IMR-90 (cell line): ENCODE results near the gene SLC39A8. TPM values are rescaled to one million over a fixed set of nuclear protein-coding genes. Genes with fewer than 3 reads are reported as not detected.

Experiments used
- ATAC-seq: fragments of 200-7000 bp; cut with Tn5 transposase; 2 replicates; pipeline ENCODE4 v1.9.1; 2020; ENCODE audit warnings: low read depth, mild to moderate bottlenecking, moderate library complexity
- BruUV-seq: library from RNA; stranded (reverse); fragments of 400-500 nt; replicated peaks from 2 replicates; lab custom pipeline; 2021; lab: Mats Ljungman, UMichigan
- CTCF ChIA-PET: fragments of 300-600 bp; formaldehyde crosslinking; extraction: SDS; loops from one replicate; lab custom pipeline; 2021; ENCODE audit warnings: antibody characterized with exemption; lab: Yijun Ruan, JAX
- POLR2A ChIA-PET: fragments of 300-600 bp; sonication (Branson Sonifier 250); formaldehyde crosslinking; loops from one replicate; lab custom pipeline; 2022; ENCODE audit warnings: antibody characterized with exemption; ENCODE audit not compliant: unreplicated experiment; lab: Charles Lee
- DNase-seq: peaks from one replicate; pipeline ENCODE4 v3.0.0; 2013
- H2AFZ ChIP-seq: replicated peaks from 2 replicates; pipeline ENCODE3; 2013; ENCODE audit warnings: low read length, mild to moderate bottlenecking; ENCODE audit not compliant: poor library complexity
- H2AK5ac ChIP-seq: 2 replicates; pipeline ENCODE4 v1.6.1; 2013; ENCODE audit warnings: low read depth, low read length, inconsistent platforms
- H2AK9ac ChIP-seq: replicated peaks from 2 replicates; pipeline ENCODE3; 2013; ENCODE audit warnings: mild to moderate bottlenecking, low read depth, low read length, moderate library complexity; ENCODE audit not compliant: poor library complexity
- H2BK120ac ChIP-seq: 2 replicates; pipeline ENCODE4 v1.6.1; 2013; ENCODE audit warnings: low read depth, low read length, inconsistent platforms
- H2BK15ac ChIP-seq: 3 replicates; pipeline ENCODE4 v1.6.1; 2013; ENCODE audit warnings: low read depth, low read length, inconsistent platforms
- H2BK20ac ChIP-seq: 2 replicates; pipeline ENCODE4 v1.6.1; 2013; ENCODE audit warnings: low read depth, mild to moderate bottlenecking, inconsistent platforms, low read length, moderate library complexity
- H2BK5ac ChIP-seq: 2 replicates; pipeline ENCODE4 v1.6.1; 2013; ENCODE audit warnings: mild to moderate bottlenecking, low read depth, low read length, inconsistent platforms; ENCODE audit not compliant: poor library complexity, severe bottlenecking
- H3K14ac ChIP-seq: replicated peaks from 2 replicates; pipeline ENCODE4 v1.6.1; 2013; ENCODE audit warnings: low read depth, low read length, inconsistent platforms
- H3K18ac ChIP-seq: 2 replicates; pipeline ENCODE4 v1.6.1; 2013; ENCODE audit warnings: low read depth, low read length, control low read depth
- H3K23ac ChIP-seq: 2 replicates; pipeline ENCODE4 v1.6.1; 2013; ENCODE audit warnings: low read depth, low read length, inconsistent platforms
- H3K27ac ChIP-seq: 2 replicates; pipeline ENCODE4 v1.5.1; 2013; ENCODE audit warnings: mild to moderate bottlenecking, control low read depth, low read length; ENCODE audit not compliant: insufficient read depth
- H3K27me3 ChIP-seq: 2 replicates; pipeline ENCODE4 v1.6.1; 2013; ENCODE audit warnings: low read length; ENCODE audit not compliant: control insufficient read depth, insufficient read depth
- H3K36me3 ChIP-seq: 2 replicates; pipeline ENCODE4 v1.6.1; 2013; ENCODE audit warnings: low read length, mixed read lengths; ENCODE audit not compliant: control insufficient read depth, insufficient read depth
- H3K4ac ChIP-seq: 2 replicates; pipeline ENCODE4 v1.6.1; 2013; ENCODE audit warnings: low read depth, low read length, inconsistent platforms
- H3K4me1 ChIP-seq: 2 replicates; pipeline ENCODE4 v1.6.1; 2013; ENCODE audit warnings: low read length, mixed read lengths; ENCODE audit not compliant: control insufficient read depth, insufficient read depth
- H3K4me2 ChIP-seq: 2 replicates; pipeline ENCODE4 v1.6.1; 2013; ENCODE audit warnings: low read depth, mild to moderate bottlenecking, control low read depth, low read length, moderate library complexity
- H3K4me3 ChIP-seq: 2 replicates; pipeline ENCODE4 v1.5.1; 2013; ENCODE audit warnings: low read depth, mild to moderate bottlenecking, control low read depth, low read length, moderate library complexity; ENCODE audit not compliant: insufficient read depth
- H3K56ac ChIP-seq: 2 replicates; pipeline ENCODE4 v1.6.1; 2013; ENCODE audit warnings: low read length, inconsistent platforms; ENCODE audit not compliant: insufficient read depth; ENCODE audit errors: extremely low read depth
- H3K79me1 ChIP-seq, 2 experiments: 2 replicates each; pipeline ENCODE4 v1.6.1; 2013; ENCODE audit warnings: low read length in 2 of 2, inconsistent platforms in 1 of 2, low read depth in 1 of 2
- H3K9ac ChIP-seq: 2 replicates; pipeline ENCODE4 v1.6.1; 2013; ENCODE audit warnings: low read depth, low read length, control low read depth
- H3K9me1 ChIP-seq: 2 replicates; pipeline ENCODE4 v1.6.1; 2013; ENCODE audit warnings: low read length, inconsistent platforms; ENCODE audit not compliant: insufficient read depth
- H3K9me3 ChIP-seq: 2 replicates; pipeline ENCODE4 v1.6.1; 2013; ENCODE audit warnings: low read length; ENCODE audit not compliant: control insufficient read depth, insufficient read depth
- H4K20me1 ChIP-seq: 2 replicates; pipeline ENCODE4 v1.6.1; 2013; ENCODE audit warnings: low read length, inconsistent platforms; ENCODE audit not compliant: insufficient read depth
- H4K5ac ChIP-seq: 2 replicates; pipeline ENCODE4 v1.6.1; 2013; ENCODE audit warnings: mild to moderate bottlenecking, low read depth, low read length, control low read depth
- H4K8ac ChIP-seq, 2 experiments: 2 replicates each; pipeline ENCODE4 v1.6.1; 2013; ENCODE audit warnings: low read depth in 2 of 2, low read length in 2 of 2, control low read depth in 1 of 2, inconsistent platforms in 1 of 2
- H4K91ac ChIP-seq: 2 replicates; pipeline ENCODE4 v1.6.1; 2013; ENCODE audit warnings: low read depth, low read length, inconsistent platforms; ENCODE audit not compliant: insufficient read depth
- BHLHE40 ChIP-seq: fragments of 150-350 bp; IDR thresholded peaks from 2 replicates; pipeline ENCODE4 v1.6.1; 2016; ENCODE audit warnings: mild to moderate bottlenecking, low read depth, low read length
- CEBPB ChIP-seq: IDR thresholded peaks from 2 replicates; pipeline ENCODE4 v1.6.1; 2012; ENCODE audit warnings: low read depth, low read length, improper control_type of control experiment
- CHD1 ChIP-seq: IDR thresholded peaks from 2 replicates; pipeline ENCODE4 v1.6.1; 2012; ENCODE audit warnings: low read depth, low read length, improper control_type of control experiment
- CTCF ChIP-seq: conservative IDR thresholded peaks from 2 replicates; pipeline ENCODE4 v1.5.1; 2012; ENCODE audit warnings: mild to moderate bottlenecking, low read depth, low read length, improper control_type of control experiment
- ELK1 ChIP-seq: fragments of 150-350 bp; IDR thresholded peaks from 2 replicates; pipeline ENCODE4 v1.6.1; 2016; ENCODE audit warnings: low read depth, mild to moderate bottlenecking, low read length, moderate library complexity, borderline replicate concordance
- FOS ChIP-seq: fragments of 150-350 bp; IDR thresholded peaks from 2 replicates; pipeline ENCODE4 v1.6.1; 2016; ENCODE audit warnings: low read depth, low read length
- MAFK ChIP-seq: IDR thresholded peaks from 2 replicates; pipeline ENCODE4 v1.6.1; 2012; ENCODE audit warnings: low read depth, low read length, improper control_type of control experiment
- MAZ ChIP-seq: IDR thresholded peaks from 2 replicates; pipeline ENCODE4 v1.6.1; 2012; ENCODE audit warnings: low read depth, mild to moderate bottlenecking, low read length, improper control_type of control experiment, moderate library complexity, borderline replicate concordance
- MXI1 ChIP-seq: IDR thresholded peaks from 2 replicates; pipeline ENCODE4 v1.6.1; 2012; ENCODE audit warnings: low read depth, mild to moderate bottlenecking, low read length, moderate library complexity, borderline replicate concordance
- NFE2L2 ChIP-seq: fragments of 150-350 bp; IDR thresholded peaks from 2 replicates; pipeline ENCODE4 v1.6.1; 2016; ENCODE audit warnings: low read depth, mild to moderate bottlenecking, low read length
- POLR2A ChIP-seq: IDR thresholded peaks from 2 replicates; pipeline ENCODE4 v1.6.1; 2012; ENCODE audit warnings: mild to moderate bottlenecking, low read depth, low read length
- RAD21 ChIP-seq: IDR thresholded peaks from 2 replicates; pipeline ENCODE4 v1.6.1; 2012; ENCODE audit warnings: low read length, improper control_type of control experiment
- RCOR1 ChIP-seq: IDR thresholded peaks from 2 replicates; pipeline ENCODE4 v1.6.1; 2012; ENCODE audit warnings: mild to moderate bottlenecking, low read length, improper control_type of control experiment; ENCODE audit not compliant: insufficient replicate concordance
- RFX5 ChIP-seq: IDR thresholded peaks from 2 replicates; pipeline ENCODE4 v1.8.0; 2012; ENCODE audit warnings: low read depth, mild to moderate bottlenecking, low read length, moderate library complexity
- SMC3 ChIP-seq: fragments of 150-350 bp; IDR thresholded peaks from 2 replicates; pipeline ENCODE4 v1.6.1; 2016; ENCODE audit warnings: low read depth, mild to moderate bottlenecking, antibody characterized with exemption, low read length, moderate library complexity
- USF2 ChIP-seq: fragments of 150-350 bp; IDR thresholded peaks from 2 replicates; pipeline ENCODE4 v1.6.1; 2017; ENCODE audit warnings: mild to moderate bottlenecking, antibody characterized with exemption, low read length, low read depth
- WGBS, 2 experiments: methylation state at CpG; one replicate each; pipeline versions ENCODE4 v1.1.5 to v1.1.7; 2013; ENCODE audit warnings: missing lambda C conversion rate in 2 of 2; ENCODE audit not compliant: insufficient read length in 1 of 2; ENCODE audit errors: extremely low coverage in 2 of 2; 5-methylcytosine and 5-hydroxymethylcytosine counted together
- dilution Hi-C: fragments of 300-500 bp; cut with HindIII; formaldehyde crosslinking; loops from one replicate; pipeline ENCODE4 v1.14.3; 2018; ENCODE audit warnings: low sequenced_read_pairs; ENCODE audit not compliant: unreplicated experiment
- in situ Hi-C: fragments of 300-500 bp; cut with MboI; formaldehyde crosslinking; loops from 3 replicates; pipeline ENCODE4 v1.14.3; 2019; ENCODE audit warnings: low sequenced_read_pairs, inconsistent platforms, mixed read lengths
- intact Hi-C: fragments of 100-400 bp; cut with micrococcal nuclease; formaldehyde crosslinking; loops from 2 replicates; pipeline ENCODE4 v1.10.0; 2022
- polyA plus RNA-seq, 3 experiments: library from polyadenylated mRNA; depleted of rRNA; stranded (reverse); fragments of >200 nt; gene quantifications; 2 replicates each; pipeline ENCODE4 v1.2.3, GENCODE V29; 2012; ENCODE audit warnings: low replicate concordance in 1 of 3
- total RNA-seq: library from RNA; depleted of rRNA; stranded (reverse); fragments of >200 nt; gene quantifications from 2 replicates; pipeline ENCODE4 v1.2.3, GENCODE V29; 2012

SLC39A8 gene
- total and polyA plus RNA-seq, 2 of the 4 experiments (the other 2 are of a cell fraction): 0.05 to 0.18 TPM

- Histone ChIP-seq H2AK5ac (no peak overlapping the region), H4K91ac (no peak overlapping the region), H3K27ac (no peak overlapping the region), H4K8ac (no peak overlapping the region), H4K5ac (no peak overlapping the region), H2BK15ac (no peak overlapping the region), H3K9me3 (no peaks in the 10 kb centered on the region), H3K56ac (no peak overlapping the region), H2BK5ac (no peak overlapping the region), H2BK120ac (no peak overlapping the region), H4K20me1 (no peaks in the 10 kb centered on the region), H3K23ac (no peak overlapping the region), H3K36me3 (no peaks in the 10 kb centered on the region), H2AK9ac (no peak overlapping the region), H3K9ac (no peak overlapping the region), H3K79me1 (no peaks in the 10 kb centered on the region), H3K4ac (no peak overlapping the region), H3K4me1 (no peaks in the 10 kb centered on the region), H2BK20ac (no peak overlapping the region), H3K9me1 (no peaks in the 10 kb centered on the region), H3K4me3 (no peak overlapping the region), H3K18ac (no peak overlapping the region), H3K4me2 (no peak overlapping the region), H3K14ac (no peak overlapping the region), H2AFZ (no peak overlapping the region), H3K27me3 (no peaks in the 10 kb centered on the region)
- POLR2A ChIA-PET: no interaction called here
- DNase-seq (no peak), ATAC-seq (no peak)
- dilution Hi-C loops: no loop called here
- CTCF ChIA-PET: no interaction called here
- in situ Hi-C loops: no loop called here
- BruUV-seq: no TSS peak
- TF ChIP-seq SMC3 (no peak), RAD21 (no peak), ELK1 (no peak), FOS (no peak), USF2 (no peak), RFX5 (no peak), NFE2L2 (no peak), RCOR1 (no peak), CHD1 (no peak), MAFK (no peak), MAZ (no peak), CTCF (no peak), CEBPB (no peak), BHLHE40 (no peak), MXI1 (no peak), POLR2A (no peak)
- no CpG with 5 or more reads among the region's 2 CpGs for WGBS, 2 experiments
- intact Hi-C loops: no loop called here
Measured at GRCh38 chr4:102312417-102312816, 32.9 kb downstream of the SLC39A8 start.
